Mucosa of descending colon (tissue), 3 donors: Measurements from ENCODE around the gene SCN1A. TPM values are rescaled to one million over a fixed set of nuclear protein-coding genes. Genes with fewer than 3 reads are reported as not detected.

Source experiments
- ATAC-seq: fragments of 200-7000 bp; cut with Tn5 transposase; one replicate; pipeline ENCODE4 v1.9.1; 2020; ENCODE audit warnings: mild to moderate bottlenecking, moderate library complexity
- DNase-seq, 3 donors: peaks; one replicate each; pipeline ENCODE4 v3.0.0-alpha.2; 2020
- H3K36me3 ChIP-seq: fragments of 200-600 bp; one replicate; pipeline ENCODE4 v1.8.0; 2021; ENCODE audit warnings: low read depth, mild to moderate bottlenecking
- H3K4me1 ChIP-seq: fragments of 200-600 bp; one replicate; pipeline ENCODE4 v1.8.0; 2021; ENCODE audit warnings: low read depth, mild to moderate bottlenecking
- H3K4me3 ChIP-seq: fragments of 200-600 bp; one replicate; pipeline ENCODE4 v1.8.0; 2021; ENCODE audit warnings: mild to moderate bottlenecking
- H3K9me3 ChIP-seq: fragments of 200-600 bp; one replicate; pipeline ENCODE4 v1.8.0; 2021; ENCODE audit warnings: mild to moderate bottlenecking
- intact Hi-C, 2 donors: fragments of 100-400 bp; cut with DNase I in 1 of 2; cut with micrococcal nuclease in 1 of 2; formaldehyde crosslinking; loops; one replicate each; pipeline versions ENCODE4 v1.11.0 to v1.11.1; 2022; cut with DNase I, micrococcal nuclease
- total RNA-seq, 3 donors: library from RNA; stranded (reverse); fragmentation: NEBNext Ultra II Directional in 2 of 3; extraction: Animal tissue kit (Norgen Biotek cat#: 25700) in 2 of 3; gene quantifications; one replicate each; pipeline versions ENCODE4 v1.2.1 to v1.2.4, GENCODE V29; 2021 to 2023
- TF ChIP-seq, protein P1 (sequence below): fragments of 200-600 bp; IDR thresholded peaks from one replicate; pipeline ENCODE4 v1.8.0; 2022; ENCODE audit warnings: antibody characterized with exemption, mild to moderate bottlenecking
- donor health status: DM: no; HTN: no; CAD: no; lungs with moderate emphysema.
- donor health status: DM: no; HTN: no; CAD: no.
- donor health status: DM: no; HTN: yes; CAD: no.

SCN1A gene
- total RNA-seq, 3 donors from 2014 or later, result 0.82 TPM; not detected in 2

DNA sequence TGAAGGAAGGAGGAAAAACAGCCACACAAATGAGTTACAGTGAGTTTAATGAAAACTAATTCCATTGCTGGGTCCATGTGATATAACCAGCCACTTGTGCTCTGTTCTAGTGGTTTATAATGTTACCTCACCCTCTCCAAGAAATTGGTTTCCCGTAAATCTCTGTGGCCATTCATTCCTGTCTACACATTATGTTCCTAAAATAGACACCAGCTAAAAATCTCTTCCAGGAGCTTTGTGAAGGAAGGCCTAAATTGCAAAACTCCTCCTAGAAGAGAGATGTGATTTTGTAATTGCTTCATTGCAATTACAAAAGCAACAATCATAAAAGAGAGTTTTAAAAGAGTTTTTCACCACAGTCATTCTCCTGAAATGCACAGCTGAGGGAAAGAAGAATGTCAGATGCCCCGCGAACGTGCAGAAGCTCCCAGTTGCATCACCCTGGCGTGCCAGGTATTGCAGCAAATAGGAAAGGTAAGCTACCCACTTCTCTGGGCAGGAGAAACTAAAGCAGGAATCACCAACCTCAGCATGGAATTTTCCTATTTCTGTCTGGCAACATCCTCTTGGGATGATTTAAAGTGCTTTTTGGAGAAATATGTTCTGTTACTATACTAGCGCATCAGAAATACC, 1.7 kb downstream of the SCN1A start:
- no peaks in the 10 kb centered on the region for H3K9me3 ChIP-seq
- ATAC-seq (no peak), DNase-seq (no peak)
- no peaks in the 10 kb centered on the region for H3K4me1 ChIP-seq
- H3K36me3 ChIP-seq, result no peaks in the 10 kb centered on the region
- TF ChIP-seq, protein P1, sequence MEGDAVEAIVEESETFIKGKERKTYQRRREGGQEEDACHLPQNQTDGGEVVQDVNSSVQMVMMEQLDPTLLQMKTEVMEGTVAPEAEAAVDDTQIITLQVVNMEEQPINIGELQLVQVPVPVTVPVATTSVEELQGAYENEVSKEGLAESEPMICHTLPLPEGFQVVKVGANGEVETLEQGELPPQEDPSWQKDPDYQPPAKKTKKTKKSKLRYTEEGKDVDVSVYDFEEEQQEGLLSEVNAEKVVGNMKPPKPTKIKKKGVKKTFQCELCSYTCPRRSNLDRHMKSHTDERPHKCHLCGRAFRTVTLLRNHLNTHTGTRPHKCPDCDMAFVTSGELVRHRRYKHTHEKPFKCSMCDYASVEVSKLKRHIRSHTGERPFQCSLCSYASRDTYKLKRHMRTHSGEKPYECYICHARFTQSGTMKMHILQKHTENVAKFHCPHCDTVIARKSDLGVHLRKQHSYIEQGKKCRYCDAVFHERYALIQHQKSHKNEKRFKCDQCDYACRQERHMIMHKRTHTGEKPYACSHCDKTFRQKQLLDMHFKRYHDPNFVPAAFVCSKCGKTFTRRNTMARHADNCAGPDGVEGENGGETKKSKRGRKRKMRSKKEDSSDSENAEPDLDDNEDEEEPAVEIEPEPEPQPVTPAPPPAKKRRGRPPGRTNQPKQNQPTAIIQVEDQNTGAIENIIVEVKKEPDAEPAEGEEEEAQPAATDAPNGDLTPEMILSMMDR, result no peak
- no peak overlapping the region for H3K4me3 ChIP-seq
- intact Hi-C loops, result loop anchor here in 1 of 2 donors (10.0 kb wide), 1 partner anchor 171 kb away; the partner anchor contains the start of gene TTC21B

GRCh38 chr2:166125557-166125956, 2.3 kb downstream of the SCN1A start:
- Histone ChIP-seq H3K9me3 (no peaks in the 10 kb centered on the region), H3K4me1 (no peaks in the 10 kb centered on the region), H3K36me3 (no peaks in the 10 kb centered on the region), H3K4me3 (no peak overlapping the region)
- intact Hi-C loops, result loop anchor here in 1 of 2 donors (10.0 kb wide), 1 partner anchor 171 kb away; the partner anchor contains the start of gene TTC21B
- ATAC-seq (no peak), DNase-seq (no peak)
- TF ChIP-seq, protein P1, result no peak

GRCh38 chr2:166118180-166118579, 9.6 kb downstream of the SCN1A start:
- intact Hi-C loops, result no loop called here
- no peaks in the 10 kb centered on the region for H3K4me1 ChIP-seq
- no peaks in the 10 kb centered on the region for H3K36me3 ChIP-seq
- DNase-seq, result no peak
- no peaks in the 10 kb centered on the region for H3K9me3 ChIP-seq
- H3K4me3 ChIP-seq, result no peak overlapping the region
- no peak for ATAC-seq
- TF ChIP-seq, protein P1, result no peak

DNA sequence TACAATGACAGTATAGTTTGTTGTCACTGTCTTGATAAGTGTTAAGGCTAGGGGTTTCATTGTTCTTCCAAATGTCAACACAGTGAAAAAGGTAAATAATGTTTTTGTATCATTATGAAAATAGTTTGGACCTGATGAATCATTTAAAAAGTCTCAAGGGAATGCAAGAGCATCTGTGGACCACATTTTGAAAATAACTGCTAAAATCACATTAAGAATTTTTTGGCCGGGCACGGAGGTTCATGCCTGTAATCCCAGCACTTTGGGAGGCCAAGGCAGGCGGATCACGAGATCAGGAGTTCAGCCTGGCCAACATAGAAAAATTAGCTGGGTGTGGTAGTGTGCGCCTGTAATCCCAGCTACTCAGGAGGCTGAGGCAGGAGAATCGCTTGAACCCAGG, 10.3 kb downstream of the SCN1A start:
- H3K4me1 ChIP-seq, result no peaks in the 10 kb centered on the region
- no peaks in the 10 kb centered on the region for H3K9me3 ChIP-seq
- H3K4me3 ChIP-seq, result no peak overlapping the region
- intact Hi-C loops, result no loop called here
- ATAC-seq (no peak), DNase-seq (no peak)
- no peaks in the 10 kb centered on the region for H3K36me3 ChIP-seq
- TF ChIP-seq, protein P1, result no peak

DNA sequence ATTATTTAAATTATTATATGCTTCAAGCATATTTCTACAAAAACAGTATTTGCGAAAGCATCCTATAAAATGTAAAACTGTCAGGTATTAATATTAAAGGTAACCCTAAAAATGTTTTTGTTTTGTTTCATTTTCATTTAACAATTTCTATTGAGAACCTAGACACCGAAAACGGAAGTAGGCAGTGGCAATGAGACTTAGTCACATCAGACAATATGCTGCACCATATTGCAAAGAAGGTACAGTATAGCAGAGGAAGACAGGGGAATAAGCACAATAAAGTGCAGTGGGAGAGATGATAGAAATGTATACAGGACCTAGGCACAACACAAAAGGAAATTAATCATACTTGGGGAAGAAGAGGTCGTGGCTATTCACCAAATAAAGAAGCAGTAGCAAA, 12.2 kb downstream of the SCN1A start:
- H3K9me3 ChIP-seq, result no peaks in the 10 kb centered on the region
- TF ChIP-seq, protein P1, result no peak
- DNase-seq, result no peak
- H3K4me3 ChIP-seq, result no peak overlapping the region
- H3K36me3 ChIP-seq, result no peaks in the 10 kb centered on the region
- ATAC-seq, result no peak
- H3K4me1 ChIP-seq, result no peaks in the 10 kb centered on the region
- intact Hi-C loops, result no loop called here
